MM.1S (cell line): ENCODE data around the gene SLC25A3.

ENCODE experiments used
- CTCF ChIP-seq: fragments of 300-600 bp; sonication (generic); IDR thresholded peaks from 2 replicates; pipeline ENCODE4 v1.5.1; 2016; ENCODE audit warnings: antibody characterized with exemption, low read length, mixed read lengths
- EZH2phosphoT487 ChIP-seq: fragments of 300-600 bp; sonication (generic); IDR thresholded peaks from 2 replicates; pipeline ENCODE4 v1.6.1; 2018; ENCODE audit warnings: antibody characterized with exemption, low read length

- TF ChIP-seq CTCF: no peak
- no peak for TF ChIP-seq EZH2phosphoT487
Observed at GRCh38 chr12:98594050-98594835, 757 bp downstream of the SLC25A3 start.
